Cardiac muscle cell (in vitro differentiated cells and primary cell): ENCODE data around the gene ACO2. TPM values are rescaled to one million over a fixed set of nuclear protein-coding genes. Genes with fewer than 3 reads are reported as not detected.
"Not testable (repeated sequence)": the region's sequence is repeated elsewhere in the genome, so short reads cannot be mapped to it uniquely, and the experiment has no call there.

ENCODE experiments used
- DNase-seq, 2 donors: peaks; one replicate each; pipeline versions ENCODE4 v3.0.0 to v3.0.0-alpha.2; 2010 to 2017; ENCODE audit warnings: low read depth in 1 of 2, low spot score in 1 of 2
- H3K27ac ChIP-seq: fragments of 200-600 bp; sonication (generic); 2 replicates; pipeline ENCODE4 v1.5.1; 2016
- H3K27me3 ChIP-seq: fragments of 200-600 bp; sonication (generic); 2 replicates; pipeline ENCODE4 v1.6.0; 2016; ENCODE audit warnings: control low read depth
- H3K36me3 ChIP-seq: fragments of 200-600 bp; sonication (generic); 2 replicates; pipeline ENCODE4 v1.5.1; 2016; ENCODE audit warnings: control low read depth
- H3K4me1 ChIP-seq: fragments of 200-600 bp; sonication (generic); 2 replicates; pipeline ENCODE4 v1.8.1; 2017; ENCODE audit warnings: low read depth, mild to moderate bottlenecking, mixed run types
- H3K4me3 ChIP-seq: fragments of 200-600 bp; sonication (generic); 2 replicates; pipeline ENCODE4 v1.5.1; 2016; ENCODE audit warnings: mild to moderate bottlenecking
- H3K9me3 ChIP-seq: fragments of 200-600 bp; sonication (generic); 2 replicates; pipeline ENCODE4 v1.5.1; 2017; ENCODE audit warnings: low read depth, mild to moderate bottlenecking, control low read depth
- CTCF ChIP-seq: IDR thresholded peaks from 2 replicates; pipeline ENCODE4 v1.5.1; 2012; ENCODE audit warnings: low read depth, mild to moderate bottlenecking, low read length
- polyA plus RNA-seq: library from polyadenylated mRNA; unstranded; fragments of >200 nt; fragmentation: Nextera tagmentation; extraction: Ambion mirVana; gene quantifications from 2 replicates; pipeline ENCODE4 v1.2.1, GENCODE V29; 2016
- total RNA-seq: library from RNA; depleted of rRNA; stranded (reverse); fragments of >200 nt; gene quantifications from 2 replicates; pipeline ENCODE4 v1.2.3, GENCODE V29; 2016

ACO2 gene
- total and polyA plus RNA-seq, 2 experiments from 2014 or later: 183 to 328 TPM

GRCh38 chr22:41555325-41555982 is 86.5 kb downstream of the ACO2 start:
- H3K4me1 ChIP-seq: peaks cover 18% of the 10 kb centered on the region
- no peak for TF ChIP-seq CTCF
- no peaks in the 10 kb centered on the region for H3K36me3 ChIP-seq
- H3K4me3 ChIP-seq: no peak overlapping the region
- no peaks in the 10 kb centered on the region for H3K27me3 ChIP-seq
- H3K9me3 ChIP-seq: no peaks in the 10 kb centered on the region
- peak; percentile 35 to 67 for DNase-seq
- peak overlapping the region; percentile 2 for H3K27ac ChIP-seq

- H3K27me3 ChIP-seq: no peaks in the 10 kb centered on the region
- no peak for DNase-seq
- H3K4me3 ChIP-seq: no peak overlapping the region
- no peak for TF ChIP-seq CTCF
- H3K36me3 ChIP-seq: no peaks in the 10 kb centered on the region
- no peaks in the 10 kb centered on the region for H3K9me3 ChIP-seq
- H3K4me1 ChIP-seq: peaks cover 29% of the 10 kb centered on the region
- H3K27ac ChIP-seq: no peak overlapping the region
Observed at GRCh38 chr22:41556561-41556960, 87.6 kb downstream of the ACO2 start.

GRCh38 chr22:41557401-41558240 is 88.7 kb downstream of the ACO2 start:
- DNase-seq: peak in 1 of 2 donors; percentile 97
- H3K4me1 ChIP-seq: peaks cover 32% of the 10 kb centered on the region

GRCh38 chr22:41558241-41558630 is 89.3 kb downstream of the ACO2 start:
- not testable (repeated sequence) for H3K27ac ChIP-seq, H3K36me3 ChIP-seq, DNase-seq, H3K27me3 ChIP-seq, H3K4me3 ChIP-seq, H3K9me3 ChIP-seq
- H3K4me1 ChIP-seq: peaks cover 38% of the 10 kb centered on the region

More at GRCh38 chr22:41557401-41558240, 88.7 kb downstream of the ACO2 start:
- Histone ChIP-seq H3K9me3 (no peaks in the 10 kb centered on the region), H3K27ac (peak overlapping the region; percentile 15), H3K36me3 (no peaks in the 10 kb centered on the region), H3K27me3 (no peaks in the 10 kb centered on the region), H3K4me3 (no peak overlapping the region)
- TF ChIP-seq CTCF: no peak

- H3K9me3 ChIP-seq: no peaks in the 10 kb centered on the region
- no peak overlapping the region for H3K4me3 ChIP-seq
- no peaks in the 10 kb centered on the region for H3K36me3 ChIP-seq
- DNase-seq: peak in 1 of 2 donors; percentile 31
- TF ChIP-seq CTCF: no peak
- no peaks in the 10 kb centered on the region for H3K27me3 ChIP-seq
- H3K4me1 ChIP-seq: peaks cover 41% of the 10 kb centered on the region
- H3K27ac ChIP-seq: peak overlapping the region; percentile 59
Observed at GRCh38 chr22:41560095-41560471, 91.2 kb downstream of the ACO2 start.

- DNase-seq: no peak
- Histone ChIP-seq H3K36me3 (no peaks in the 10 kb centered on the region), H3K27ac (peak overlapping the region; percentile 48), H3K9me3 (no peaks in the 10 kb centered on the region), H3K27me3 (no peaks in the 10 kb centered on the region), H3K4me1 (peaks cover 41% of the 10 kb centered on the region), H3K4me3 (no peak overlapping the region)
- no peak for TF ChIP-seq CTCF
Observed at GRCh38 chr22:41561335-41561734, 92.4 kb downstream of the ACO2 start.
